ENCODE measurements around the gene MTERF1.
A peak's percentile ranks its signal among the peaks of the same experiment; 100 is the strongest.
"Not testable (repeated sequence)": the region's sequence is repeated elsewhere in the genome, so short reads cannot be mapped to it uniquely, and the experiment has no call there.

The MTERF1 gene, protein sequence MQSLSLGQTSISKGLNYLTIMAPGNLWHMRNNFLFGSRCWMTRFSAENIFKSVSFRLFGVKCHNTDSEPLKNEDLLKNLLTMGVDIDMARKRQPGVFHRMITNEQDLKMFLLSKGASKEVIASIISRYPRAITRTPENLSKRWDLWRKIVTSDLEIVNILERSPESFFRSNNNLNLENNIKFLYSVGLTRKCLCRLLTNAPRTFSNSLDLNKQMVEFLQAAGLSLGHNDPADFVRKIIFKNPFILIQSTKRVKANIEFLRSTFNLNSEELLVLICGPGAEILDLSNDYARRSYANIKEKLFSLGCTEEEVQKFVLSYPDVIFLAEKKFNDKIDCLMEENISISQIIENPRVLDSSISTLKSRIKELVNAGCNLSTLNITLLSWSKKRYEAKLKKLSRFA

DNA sequence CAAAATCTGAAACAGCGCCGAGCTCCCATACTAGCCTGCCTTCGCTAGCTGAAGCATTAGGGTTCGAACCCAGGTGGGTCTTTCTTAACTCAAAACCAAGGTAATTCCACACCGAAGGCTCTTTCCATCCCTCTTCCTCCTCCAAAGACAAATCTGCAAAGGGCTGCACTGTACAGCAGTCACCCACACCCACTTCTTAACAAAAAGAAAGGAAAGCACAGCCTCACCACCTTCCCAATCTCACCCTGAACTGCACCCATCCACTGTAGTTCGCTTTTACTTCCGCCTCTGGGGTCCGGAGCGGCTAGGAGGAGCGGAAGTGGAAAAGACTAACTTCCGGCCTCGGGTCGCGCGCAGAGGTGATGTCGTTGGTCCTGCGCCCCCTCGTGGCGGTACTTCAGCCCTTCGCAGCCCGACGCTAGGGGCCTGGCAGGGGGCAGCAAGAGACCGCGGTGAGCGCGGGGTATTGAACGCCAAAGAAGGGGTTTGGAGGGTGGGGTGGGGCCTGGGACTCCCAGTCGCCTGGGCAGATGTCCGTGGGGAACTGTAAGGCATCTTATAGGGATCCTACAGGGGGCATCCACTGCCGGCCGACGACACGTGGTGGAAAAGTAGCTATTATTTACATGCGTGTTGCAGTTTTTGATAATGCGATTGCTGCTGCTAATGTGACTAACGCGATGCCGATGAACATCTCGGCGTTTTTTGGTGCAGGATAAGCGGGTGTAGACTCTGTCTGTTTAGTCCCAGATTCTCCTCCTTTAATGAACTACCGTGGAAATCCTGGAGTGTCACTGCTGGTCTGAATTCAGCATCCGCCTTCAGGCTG, at the start of gene MTERF1:
TSS of gene MTERF1 (minus strand) at position 290 of the 829 bp plus-strand sequence. CDS start 619 bp downstream, outside the sequence.
- H3K4me3 ChIP-seq (ENCODE audit: low read depth, low read length), result peak within 1 kb of the TSS; percentile 71
- peak; percentile 65 for DNase-seq (ENCODE audit: low read depth)

DNA sequence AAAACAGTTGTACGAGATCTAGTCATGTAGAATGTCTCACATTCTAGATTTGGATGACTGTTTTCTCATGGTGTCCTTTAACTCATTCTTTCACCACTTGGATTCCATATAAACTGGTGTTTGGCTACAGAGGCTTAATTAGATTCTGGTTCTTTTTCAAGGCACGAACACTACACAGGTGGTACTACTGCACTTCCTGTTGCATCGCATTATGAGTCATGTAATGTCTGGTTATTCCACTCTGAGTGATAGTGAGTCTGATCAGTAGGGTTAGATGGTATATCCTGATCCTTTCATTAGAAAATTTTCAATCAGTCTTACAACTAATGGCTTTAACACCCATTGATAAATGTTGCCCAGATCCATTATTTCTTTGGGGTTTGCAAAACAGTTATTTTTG, 49.0 kb upstream of the MTERF1 start:
- DNase-seq (ENCODE audit: low read depth), result no peak
- H3K4me3 ChIP-seq (ENCODE audit: low read depth, low read length), result no peak overlapping the region

DNA sequence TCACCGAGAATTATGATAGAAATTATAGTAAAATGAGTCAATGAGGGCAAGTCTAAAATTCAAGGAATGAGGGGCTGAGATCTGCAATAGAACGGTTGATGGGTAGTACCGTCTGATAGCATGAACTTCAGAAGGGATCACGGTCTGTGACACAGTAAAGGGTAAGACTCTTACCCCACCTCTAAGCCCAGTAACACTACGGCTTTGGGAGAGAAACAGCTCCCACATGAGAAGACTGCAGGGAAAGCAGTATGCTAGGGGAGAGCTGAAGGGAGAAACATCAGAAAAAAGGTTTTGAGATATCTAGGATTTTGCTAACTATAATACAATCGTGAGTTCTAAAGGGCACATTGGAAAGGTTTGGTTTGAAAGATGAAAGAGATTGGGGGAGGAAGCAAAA, 47.4 kb upstream of the MTERF1 start:
- no peak overlapping the region for H3K4me3 ChIP-seq (ENCODE audit: low read depth, low read length)
- no peak for DNase-seq (ENCODE audit: low read depth)

DNA sequence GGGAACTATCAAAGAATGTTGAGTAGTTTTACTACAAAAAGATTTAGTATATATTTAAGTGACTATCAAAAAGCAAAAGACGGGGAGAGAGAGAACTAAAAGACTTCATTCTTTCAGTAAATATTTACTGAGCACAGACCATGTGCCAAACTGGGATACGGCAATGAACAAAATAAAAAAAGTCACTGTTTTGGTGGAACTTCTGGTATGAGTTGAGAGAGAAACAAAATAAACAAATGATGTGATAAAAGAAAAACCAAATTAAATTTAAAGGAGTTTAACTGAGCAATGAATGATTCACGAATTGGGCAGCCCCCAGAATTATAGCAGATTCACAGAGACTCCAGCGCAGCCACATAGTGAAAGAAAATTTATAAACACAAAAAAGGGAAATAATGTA, 42.4 kb upstream of the MTERF1 start:
- DNase-seq (ENCODE audit: low read depth), result no peak
- H3K4me3 ChIP-seq (ENCODE audit: low read depth, low read length), result no peak overlapping the region

DNA sequence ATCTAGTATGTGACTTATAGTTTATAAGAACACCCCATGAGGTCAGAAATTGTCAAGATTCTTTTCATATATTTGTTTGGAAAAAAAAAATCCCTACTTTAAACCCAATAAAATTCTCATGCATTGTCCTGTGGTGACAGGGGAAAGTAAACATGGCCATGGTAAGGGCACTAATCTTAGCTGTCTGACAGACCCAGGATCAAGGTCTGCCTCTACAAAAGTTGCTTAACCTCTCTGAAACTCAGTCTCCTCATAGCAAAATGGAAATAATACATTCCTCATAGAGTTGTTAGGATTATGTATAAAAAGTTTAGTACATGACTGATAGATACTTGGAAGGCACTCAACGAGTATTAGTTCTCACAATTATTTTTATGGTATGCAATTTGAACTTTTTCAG, 37.9 kb upstream of the MTERF1 start:
- DNase-seq (ENCODE audit: low read depth), result no peak
- H3K4me3 ChIP-seq (ENCODE audit: low read depth, low read length), result no peak overlapping the region

DNA sequence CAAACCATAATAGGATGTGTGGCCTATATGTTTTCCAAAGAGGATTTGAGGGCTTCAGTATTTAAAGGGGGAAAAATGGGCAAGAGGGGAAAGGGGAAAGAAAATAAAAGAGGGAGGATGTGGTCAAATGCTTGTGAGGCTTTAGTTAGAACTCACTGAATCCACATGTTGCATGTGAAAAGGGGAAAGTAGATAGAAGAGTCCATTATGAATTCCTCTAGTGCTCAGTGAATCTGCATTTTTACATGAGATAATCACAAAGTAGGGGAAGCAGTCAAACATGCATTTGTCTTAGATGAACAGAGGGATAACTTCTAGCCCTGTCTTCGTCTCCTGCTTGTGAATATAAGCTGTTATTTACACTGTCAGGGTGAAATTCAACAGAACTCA, 35.5 kb upstream of the MTERF1 start:
- no peak for DNase-seq (ENCODE audit: low read depth)
- H3K4me3 ChIP-seq (ENCODE audit: low read depth, low read length), result no peak overlapping the region

DNA sequence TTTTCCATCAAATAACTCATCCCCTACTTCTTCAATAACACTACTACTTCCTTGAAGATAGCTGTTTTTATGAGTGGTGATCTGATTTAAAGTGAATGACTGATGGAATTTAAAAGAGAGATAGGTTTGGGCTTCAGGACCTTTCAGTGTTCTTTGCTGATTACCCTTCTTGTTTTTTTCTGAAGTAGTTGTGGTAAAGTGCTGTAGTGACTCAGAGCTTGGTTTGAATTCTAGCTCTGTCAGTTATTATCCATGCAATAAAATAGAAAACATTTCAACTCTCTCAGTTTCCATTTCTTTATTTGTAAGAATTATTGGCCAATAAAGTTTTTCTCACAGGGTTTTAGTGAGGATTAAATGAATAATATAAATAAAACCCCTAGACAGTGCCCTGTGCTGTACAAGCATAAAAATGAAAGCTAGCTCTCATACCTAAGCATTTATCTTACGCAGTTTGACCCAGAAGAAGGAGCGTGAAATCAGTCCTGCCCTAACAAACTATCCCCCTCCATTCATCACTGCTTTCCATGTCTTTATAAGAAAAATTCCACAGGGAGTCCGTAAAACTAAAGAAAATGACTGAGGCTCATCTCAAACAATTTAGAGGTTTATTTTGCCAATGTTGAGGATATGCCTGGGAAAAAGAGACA, 35.0 kb upstream of the MTERF1 start:
- no peak for DNase-seq (ENCODE audit: low read depth)
- no peak overlapping the region for H3K4me3 ChIP-seq (ENCODE audit: low read depth, low read length)

DNA sequence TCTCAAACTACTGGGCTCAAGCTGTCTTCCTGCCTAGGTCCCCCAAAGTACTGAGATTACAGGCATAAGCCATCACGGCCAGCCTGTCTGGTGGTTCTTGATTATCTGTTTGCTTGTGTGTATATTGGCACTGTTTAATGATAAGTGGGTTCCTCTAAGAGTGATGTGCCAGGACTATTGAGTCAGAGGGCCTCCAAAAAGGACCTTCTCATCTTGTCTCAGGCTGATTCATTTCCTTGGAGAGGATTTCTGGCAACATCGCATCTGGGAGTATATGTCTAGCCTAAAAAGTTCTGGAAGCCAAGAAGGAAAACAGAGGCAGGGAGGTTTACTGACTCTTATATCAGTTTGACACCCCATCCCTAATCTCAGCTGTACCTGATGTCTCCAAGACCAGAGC, 33.1 kb upstream of the MTERF1 start:
- DNase-seq (ENCODE audit: low read depth), result peak; percentile 47
- H3K4me3 ChIP-seq (ENCODE audit: low read depth, low read length), result no peak overlapping the region

DNA sequence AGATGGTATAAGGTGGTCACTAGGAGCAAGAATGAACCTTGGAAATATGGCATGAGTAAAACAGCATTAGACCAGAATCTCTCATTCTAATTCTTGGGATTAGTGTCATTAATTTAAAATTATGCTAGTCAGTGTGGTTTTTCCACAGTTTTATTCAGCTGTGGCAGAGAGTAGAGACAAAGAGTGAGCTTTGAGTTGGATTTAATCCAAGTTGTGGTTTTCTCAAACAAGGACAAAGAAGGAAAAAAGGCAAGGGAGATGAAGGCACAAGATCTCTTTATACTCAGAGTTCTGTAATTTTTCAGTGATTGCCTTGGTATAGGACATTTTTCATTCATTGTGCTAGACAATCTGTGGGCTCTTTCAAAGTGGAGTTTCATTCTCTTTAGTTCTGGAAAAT, 32.0 kb upstream of the MTERF1 start:
- no peak overlapping the region for H3K4me3 ChIP-seq (ENCODE audit: low read depth, low read length)
- DNase-seq (ENCODE audit: low read depth), result peak; percentile 20

DNA sequence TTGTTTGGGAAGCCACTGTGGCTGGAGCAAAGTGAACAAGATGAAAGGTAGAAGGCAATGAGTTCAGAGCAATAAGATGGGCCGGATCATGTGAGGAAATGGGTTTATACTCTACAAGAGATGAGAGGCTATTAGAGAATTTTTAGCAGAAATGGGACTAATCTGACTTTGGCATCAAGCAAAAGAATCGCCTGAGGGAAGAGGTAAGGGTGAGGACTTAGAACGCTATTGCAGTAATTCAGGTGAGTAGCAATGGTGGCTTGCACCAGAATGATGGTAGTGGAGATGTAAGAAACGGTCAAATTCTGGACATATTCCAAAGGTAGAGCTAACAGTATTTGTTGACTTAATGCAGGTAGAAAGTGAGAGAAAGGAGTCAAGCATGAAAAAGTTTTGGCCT, 30.6 kb upstream of the MTERF1 start:
- no peak overlapping the region for H3K4me3 ChIP-seq (ENCODE audit: low read depth, low read length)
- no peak for DNase-seq (ENCODE audit: low read depth)

DNA sequence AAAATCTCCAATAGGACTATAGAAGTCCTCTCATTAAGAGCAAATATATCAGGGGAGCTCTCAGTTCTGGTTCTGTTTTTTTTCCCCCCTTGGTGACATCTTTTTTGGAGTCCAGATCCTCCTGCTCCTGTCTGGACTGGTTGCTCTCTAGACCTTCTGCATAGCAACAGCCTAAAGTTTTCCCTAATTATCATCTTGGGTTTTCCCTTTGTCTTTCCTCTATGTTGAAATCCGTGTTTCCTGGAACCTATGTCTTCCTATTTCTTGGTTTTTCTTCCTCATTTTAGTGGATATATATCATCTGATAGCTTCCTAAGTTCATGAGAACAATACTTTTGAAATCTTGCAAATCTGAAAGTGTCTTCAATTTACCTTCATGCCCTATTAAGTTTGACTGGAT, 29.7 kb upstream of the MTERF1 start:
- H3K4me3 ChIP-seq (ENCODE audit: low read depth, low read length), result no peak overlapping the region
- DNase-seq (ENCODE audit: low read depth), result no peak

DNA sequence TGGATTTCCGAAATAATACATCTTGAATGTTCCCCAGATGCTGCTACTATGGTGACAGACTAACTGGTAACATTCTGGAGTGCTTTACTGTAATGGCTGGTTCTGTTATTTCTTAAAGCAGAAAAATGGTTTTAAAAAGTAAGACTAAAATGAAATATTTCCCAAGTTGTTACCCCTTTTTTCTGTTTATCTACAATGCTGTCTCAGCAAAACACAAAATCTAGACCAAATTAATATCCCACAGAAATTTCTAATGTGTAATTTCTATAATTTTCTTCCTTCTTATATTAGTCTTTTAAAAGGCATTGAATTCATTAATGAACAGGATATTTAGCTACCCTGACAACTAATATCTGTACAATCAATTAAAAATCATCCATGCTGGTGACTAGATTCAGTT, 19.1 kb upstream of the MTERF1 start:
- DNase-seq (ENCODE audit: low read depth), result no peak
- no peak overlapping the region for H3K4me3 ChIP-seq (ENCODE audit: low read depth, low read length)

DNA sequence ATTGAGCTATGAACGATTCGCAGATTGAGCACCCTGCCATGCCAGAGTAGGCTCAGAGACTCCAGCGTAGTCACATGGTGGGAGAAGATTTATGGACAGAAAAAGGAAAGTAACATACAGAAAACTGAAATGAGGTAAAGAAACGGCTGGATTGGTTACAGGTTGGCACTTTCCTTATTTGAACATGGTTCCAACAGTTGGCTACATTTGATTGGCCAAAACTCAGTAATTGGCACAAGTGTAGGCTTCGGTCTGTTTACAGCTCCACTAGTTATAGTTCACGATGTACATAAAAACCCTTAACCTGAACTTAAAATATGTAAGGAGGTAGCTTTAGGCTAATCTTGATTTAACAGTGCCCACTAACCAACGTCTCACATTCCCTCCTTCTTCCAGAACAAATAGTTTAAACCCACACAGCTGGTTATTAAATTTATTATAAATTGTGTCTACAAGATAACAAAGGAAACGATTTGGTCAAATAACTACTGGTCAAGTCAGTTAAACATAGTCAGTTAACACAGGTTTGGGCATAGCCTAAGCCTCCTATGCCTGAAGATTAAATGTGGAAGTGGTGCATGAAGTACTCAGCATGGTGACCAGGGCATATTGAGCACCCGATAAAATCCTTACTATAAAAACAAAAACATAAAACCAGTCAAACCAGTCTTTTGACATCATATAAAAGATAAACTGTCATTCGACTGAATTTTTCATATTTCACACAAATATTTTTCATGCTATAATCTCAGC, 17.9 kb upstream of the MTERF1 start:
- H3K4me3 ChIP-seq (ENCODE audit: low read depth, low read length), result no peak overlapping the region
- no peak for DNase-seq (ENCODE audit: low read depth)

DNA sequence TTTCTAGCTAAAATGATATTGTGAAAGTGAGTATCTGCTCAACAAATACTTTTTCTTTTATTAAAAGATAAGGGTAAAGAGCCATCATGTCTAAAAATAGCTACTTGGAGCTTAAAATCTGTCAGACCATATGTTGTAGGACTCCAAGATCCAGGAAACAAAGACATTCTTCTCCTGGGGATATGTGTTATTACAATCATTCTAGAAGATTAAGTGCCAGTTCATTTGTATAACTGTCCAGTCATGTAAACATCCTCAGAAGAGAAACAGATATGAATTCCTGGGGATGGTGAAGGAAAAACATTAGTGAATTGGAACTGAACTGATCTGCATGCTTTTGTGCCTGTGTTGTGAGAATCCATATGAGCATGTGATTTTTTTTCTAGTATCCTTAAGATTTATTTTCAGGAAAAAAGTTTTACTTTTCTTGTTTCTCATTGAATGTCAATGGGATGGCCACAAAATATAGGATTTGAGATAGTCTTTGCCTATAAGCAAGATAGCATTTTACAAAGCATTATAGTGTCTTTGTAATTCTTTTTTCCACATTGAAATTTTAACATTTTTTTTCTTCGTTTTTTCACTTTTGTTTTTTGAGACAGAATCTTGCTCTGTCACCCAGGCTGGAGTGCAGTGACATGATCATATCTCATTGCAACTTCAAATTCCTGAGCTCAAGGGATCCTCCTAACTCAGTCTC, 14.4 kb upstream of the MTERF1 start:
- no peak for DNase-seq (ENCODE audit: low read depth)
- H3K4me3 ChIP-seq (ENCODE audit: low read depth, low read length), result no peak overlapping the region

DNA sequence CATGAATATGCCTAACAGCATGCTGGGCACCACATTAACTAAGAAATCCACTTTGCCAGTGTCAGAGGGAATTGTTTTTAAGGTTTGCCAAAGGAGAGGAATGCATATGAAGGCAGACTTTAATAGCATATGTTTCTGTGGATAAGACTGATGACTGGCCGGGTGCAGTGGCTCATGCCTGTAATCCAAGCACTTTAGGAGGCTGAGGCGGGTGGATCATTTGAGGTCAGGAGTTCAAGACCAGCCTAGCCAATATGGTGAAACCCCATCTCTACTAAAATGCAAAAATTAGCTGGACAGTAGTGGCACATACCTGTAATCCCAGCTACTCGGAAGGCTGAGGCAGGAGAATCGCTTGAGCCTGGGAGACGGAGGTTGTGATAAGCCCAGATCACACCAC, 13.2 kb upstream of the MTERF1 start:
- DNase-seq (ENCODE audit: low read depth); H3K4me3 ChIP-seq (ENCODE audit: low read depth, low read length): not testable (repeated sequence)

DNA sequence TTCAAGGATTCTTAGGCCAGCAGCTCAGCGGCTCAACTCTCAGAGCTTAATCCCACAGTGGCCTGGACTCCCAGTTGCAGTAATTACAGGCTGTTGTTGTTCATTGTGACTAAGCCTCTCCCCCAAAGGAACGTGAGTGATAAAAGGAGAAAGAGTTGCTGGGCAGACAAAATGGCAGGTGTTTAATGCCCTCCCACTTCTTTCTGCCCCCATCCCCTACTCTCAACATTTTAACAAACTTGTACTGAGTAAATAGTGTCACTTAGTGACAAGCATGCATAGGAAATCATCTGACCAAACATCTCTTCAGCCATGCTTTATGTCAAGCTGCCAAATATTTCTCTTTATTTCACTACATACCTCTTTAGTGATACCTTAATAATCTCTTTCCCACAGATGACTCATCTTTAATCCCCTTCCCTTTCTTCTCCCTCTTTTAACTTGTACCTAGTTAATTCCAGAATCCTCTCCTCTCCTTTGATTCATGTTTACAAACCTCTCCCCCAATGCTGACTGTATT, 12.4 kb upstream of the MTERF1 start:
- no peak overlapping the region for H3K4me3 ChIP-seq (ENCODE audit: low read depth, low read length)
- DNase-seq (ENCODE audit: low read depth), result peak; percentile 16

DNA sequence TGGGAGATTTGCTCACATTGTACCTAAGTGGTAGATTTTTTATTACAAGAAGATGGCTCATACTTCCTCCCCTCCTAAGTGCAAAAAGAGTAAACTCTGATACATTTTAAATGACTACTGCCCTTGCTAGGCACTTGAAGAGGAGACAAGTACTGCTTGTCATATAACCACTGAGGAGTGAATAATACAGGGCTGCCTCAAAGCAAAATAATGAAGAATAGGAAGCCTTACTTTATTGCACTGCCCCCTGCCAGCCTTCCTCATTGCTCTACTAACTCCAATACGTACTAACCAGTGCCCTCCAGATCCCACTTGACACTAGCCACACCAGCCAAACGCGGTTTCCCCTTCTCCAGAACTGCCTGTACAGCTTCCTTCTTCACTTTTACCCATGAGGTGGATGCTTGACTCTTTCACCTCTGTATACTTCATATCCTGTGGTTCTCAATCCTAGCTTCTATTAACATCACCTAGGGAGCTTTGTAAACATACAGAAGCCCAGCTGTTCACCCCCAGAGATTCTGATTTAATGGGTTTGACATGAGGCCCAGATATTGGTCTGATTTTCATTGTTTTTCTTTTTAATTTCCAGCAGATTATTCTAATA, 11.7 kb upstream of the MTERF1 start:
- DNase-seq (ENCODE audit: low read depth), result no peak
- no peak overlapping the region for H3K4me3 ChIP-seq (ENCODE audit: low read depth, low read length)
